T-cell (primary cell): Measurements from ENCODE around the gene C10orf67. TPM values are rescaled to one million over a fixed set of nuclear protein-coding genes. Genes with fewer than 3 reads are reported as not detected.

Source experiments
- ATAC-seq, 4 experiments: fragments of 200-7000 bp in 3 of 4; fragments of 150-1000 bp in 1 of 4; cut with Tn5 transposase; replicated peaks in 1 of 4; 1 replicate in 3 of 4; 2 replicates in 1 of 4; pipeline ENCODE4 v1.10.0; 2021; ENCODE audit warnings: moderate library complexity in 3 of 4, mild to moderate bottlenecking in 2 of 4, moderate number of reproducible peaks in 1 of 4
- CTCF ChIA-PET, 2 donors: fragments of 300-600 bp; sonication (Branson Sonifier 250); formaldehyde crosslinking; loops; one replicate each; lab custom pipeline; 2022; ENCODE audit warnings: antibody characterized with exemption in 2 of 2; lab: Charles Lee
- POLR2A ChIA-PET, 2 donors: fragments of 300-600 bp; sonication (Branson Sonifier 250); formaldehyde crosslinking; loops; one replicate each; lab custom pipeline; 2022; ENCODE audit warnings: antibody characterized with exemption in 2 of 2; lab: Charles Lee
- DNase-seq, 35 experiments: peaks; one replicate each; pipeline versions ENCODE4 v3.0.0 to v3.0.0-alpha.2; 2013 to 2023
- H3K27ac ChIP-seq: one replicate; pipeline ENCODE4 v1.5.1; 2013; ENCODE audit warnings: low read length
- H3K27me3 ChIP-seq, 2 experiments: replicated peaks in 1 of 2; 1 replicate in 1 of 2; 2 replicates in 1 of 2; pipeline versions ENCODE4 v1.6.1 to v1.7.0; 2013; ENCODE audit warnings: low read length in 1 of 2, mixed read lengths in 1 of 2; ENCODE audit not compliant: control insufficient read depth in 2 of 2, insufficient read depth in 2 of 2; ENCODE audit errors: extremely low read depth in 1 of 2
- H3K36me3 ChIP-seq, 2 donors: 1 replicate in 1 of 2; 2 replicates in 1 of 2; pipeline versions ENCODE4 v1.6.1 to v1.7.0; 2013; ENCODE audit warnings: low read length in 1 of 2; ENCODE audit not compliant: control insufficient read depth in 2 of 2, insufficient read depth in 1 of 2; ENCODE audit errors: extremely low read depth in 1 of 2
- H3K4me1 ChIP-seq, 2 experiments: 1 replicate in 1 of 2; 2 replicates in 1 of 2; pipeline versions ENCODE4 v1.6.1 to v1.7.0; 2013; ENCODE audit warnings: low read length in 2 of 2, mixed read lengths in 1 of 2; ENCODE audit not compliant: insufficient read depth in 2 of 2, control insufficient read depth in 1 of 2; ENCODE audit errors: extremely low read depth in 1 of 2
- H3K4me3 ChIP-seq, 2 donors: 1 replicate in 1 of 2; 2 replicates in 1 of 2; pipeline versions ENCODE4 v1.5.1 to v1.7.0; 2013; ENCODE audit warnings: mild to moderate bottlenecking in 2 of 2, low read length in 1 of 2, moderate library complexity in 1 of 2; ENCODE audit not compliant: control insufficient read depth in 1 of 2; ENCODE audit errors: extremely low read depth in 1 of 2
- H3K9me3 ChIP-seq: 2 replicates; pipeline ENCODE4 v1.7.0; 2013
- H3K27ac Mint-ChIP-seq, 2 donors: one replicate each; pipeline ENCODE4 v1.8.0; 2020 to 2021; ENCODE audit warnings: mild to moderate bottlenecking in 2 of 2, mixed read lengths in 2 of 2
- H3K27me3 Mint-ChIP-seq, 2 donors: one replicate each; pipeline ENCODE4 v1.8.0; 2021 to 2022; ENCODE audit warnings: mixed read lengths in 2 of 2
- H3K36me3 Mint-ChIP-seq: one replicate; pipeline ENCODE4 v1.8.0; 2021; ENCODE audit warnings: mixed read lengths
- H3K4me1 Mint-ChIP-seq, 3 donors: one replicate each; pipeline ENCODE4 v1.8.0; 2020 to 2022; ENCODE audit warnings: mixed read lengths in 3 of 3, mild to moderate bottlenecking in 1 of 3
- H3K4me3 Mint-ChIP-seq, 3 donors: one replicate each; pipeline ENCODE4 v1.8.0; 2020 to 2022; ENCODE audit warnings: mild to moderate bottlenecking in 3 of 3, mixed read lengths in 3 of 3, moderate library complexity in 3 of 3
- H3K9me3 Mint-ChIP-seq, 3 donors: one replicate each; pipeline ENCODE4 v1.8.0; 2020 to 2022; ENCODE audit warnings: mixed read lengths in 3 of 3
- WGBS: methylation state at CpG from one replicate; pipeline ENCODE4 v1.1.5; 2013; ENCODE audit warnings: missing lambda C conversion rate; ENCODE audit not compliant: insufficient coverage; 5-methylcytosine and 5-hydroxymethylcytosine counted together
- total RNA-seq, 35 experiments: library from RNA in 6 of 35; stranded (reverse) in 6 of 35; fragments of 120-200 nt in 1 of 35; gene quantifications; one replicate each; pipeline versions ENCODE4 v1.2.1 to v1.2.4 and lab custom pipeline; 2013 to 2026

The C10orf67 gene
- total RNA-seq, 5 donors from 2014 or later (not counting 1 experiment from before 2014, with no cell fraction given), result 0.13 TPM; not detected in 4

DNA sequence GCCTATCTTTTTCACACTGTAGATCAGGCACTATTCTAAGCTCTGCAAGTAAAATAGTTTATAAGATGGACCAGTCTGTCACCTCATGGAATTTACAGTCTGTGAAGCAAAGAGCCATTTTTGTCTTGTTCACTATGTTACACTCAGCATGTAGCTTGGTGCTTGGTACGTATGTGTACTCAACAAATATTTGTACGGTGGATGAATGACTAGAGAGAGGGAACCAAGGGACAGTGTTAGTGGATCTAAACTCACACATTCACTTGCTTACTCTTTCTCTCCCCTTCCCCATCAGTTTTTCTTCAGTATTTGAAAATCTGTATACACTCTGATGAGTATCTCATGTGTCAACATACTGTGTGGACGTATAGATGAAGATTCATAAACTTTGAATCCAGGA, 106.6 kb downstream of the C10orf67 start:
- Mint-ChIP-seq H3K4me3 (no peak overlapping the region), H3K27me3 (peaks cover 3 to 25% of the 10 kb centered on the region in 2 donors), H3K4me1 (no peaks in the 10 kb centered on the region), H3K9me3 (peaks cover 7 to 21% (median 13%) of the 10 kb centered on the region in 3 donors), H3K27ac (no peak overlapping the region), H3K36me3 (no peaks in the 10 kb centered on the region)
- H3K4me1 ChIP-seq, result no peaks in the 10 kb centered on the region
- POLR2A ChIA-PET, result no interaction called here
- WGBS, result 83% methylated on average over 1 of the region's 3 CpGs
- H3K27ac ChIP-seq, result no peak overlapping the region
- no peaks in the 10 kb centered on the region for H3K9me3 ChIP-seq
- H3K4me3 ChIP-seq, result no peak overlapping the region
- H3K36me3 ChIP-seq, result no peaks in the 10 kb centered on the region
- CTCF ChIA-PET, result no interaction called here
- ATAC-seq (no peak), DNase-seq (no peak)
- no peaks in the 10 kb centered on the region for H3K27me3 ChIP-seq

DNA sequence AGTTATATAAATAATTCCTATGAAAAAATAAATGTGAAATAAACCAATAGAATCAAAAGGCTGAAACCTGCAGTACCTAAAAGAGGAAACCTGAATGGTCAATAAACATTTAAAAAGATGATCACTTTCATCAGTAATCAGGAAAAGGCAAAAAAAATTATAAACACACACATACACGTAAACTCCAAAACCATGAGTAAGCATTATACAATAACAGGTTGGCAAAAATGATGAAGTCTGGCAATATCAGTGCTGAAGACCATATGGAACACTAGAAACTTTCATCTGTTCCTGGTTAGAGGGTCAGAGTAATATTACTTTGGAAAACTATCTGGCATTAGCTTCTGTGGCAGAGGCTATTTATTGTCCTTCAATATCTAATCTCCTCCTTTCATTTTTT, 114.0 kb downstream of the C10orf67 start:
- Mint-ChIP-seq H3K4me3 (no peak overlapping the region), H3K27me3 (peaks cover 13 to 29% of the 10 kb centered on the region in 2 donors), H3K36me3 (no peaks in the 10 kb centered on the region), H3K27ac (no peak overlapping the region), H3K9me3 (peaks cover 0 to 9% (median 4%) of the 10 kb centered on the region in 3 donors), H3K4me1 (no peaks in the 10 kb centered on the region)
- ChIA-PET CTCF (no interaction called here), POLR2A (no interaction called here)
- Histone ChIP-seq H3K27me3 (no peaks in the 10 kb centered on the region), H3K4me1 (no peaks in the 10 kb centered on the region), H3K36me3 (no peaks in the 10 kb centered on the region), H3K4me3 (no peak overlapping the region), H3K9me3 (no peaks in the 10 kb centered on the region), H3K27ac (no peak overlapping the region)
- WGBS, result no CpG with 5 or more reads among the region's 1 CpG
- ATAC-seq, result no peak
- DNase-seq, result no peak

DNA sequence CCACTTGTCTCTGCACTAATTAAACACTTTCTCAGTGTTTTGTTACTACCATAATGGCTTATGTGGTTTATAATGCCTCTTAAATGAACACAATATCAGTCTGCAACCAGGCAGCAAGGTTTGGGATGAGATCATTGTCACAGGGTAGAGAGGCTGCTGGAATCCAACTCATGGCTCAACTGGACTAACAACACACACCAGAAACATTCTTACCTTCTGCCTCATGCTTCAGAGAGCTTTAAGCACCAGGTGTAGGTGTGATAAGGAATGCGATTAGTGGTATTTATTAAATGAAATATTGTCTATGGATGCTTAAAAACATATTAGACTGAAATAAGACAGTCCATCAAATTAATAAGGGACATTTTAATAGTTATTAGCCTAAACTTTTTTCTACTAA, 127.1 kb downstream of the C10orf67 start:
- Mint-ChIP-seq H3K9me3 (no peaks in the 10 kb centered on the region), H3K27me3 (peaks cover 11 to 26% of the 10 kb centered on the region in 2 donors), H3K4me1 (no peaks in the 10 kb centered on the region), H3K4me3 (no peak overlapping the region), H3K36me3 (no peaks in the 10 kb centered on the region), H3K27ac (no peak overlapping the region)
- peaks cover 4 to 5% of the 10 kb centered on the region in 2 experiments for H3K27me3 ChIP-seq
- H3K27ac ChIP-seq, result no peak overlapping the region
- no peak overlapping the region for H3K4me3 ChIP-seq
- ATAC-seq (no peak), DNase-seq (no peak)
- H3K4me1 ChIP-seq, result no peaks in the 10 kb centered on the region
- WGBS, result no CpG with 5 or more reads among the region's 1 CpG
- no peaks in the 10 kb centered on the region for H3K36me3 ChIP-seq
- ChIA-PET POLR2A (no interaction called here), CTCF (no interaction called here)
- H3K9me3 ChIP-seq, result no peaks in the 10 kb centered on the region

DNA sequence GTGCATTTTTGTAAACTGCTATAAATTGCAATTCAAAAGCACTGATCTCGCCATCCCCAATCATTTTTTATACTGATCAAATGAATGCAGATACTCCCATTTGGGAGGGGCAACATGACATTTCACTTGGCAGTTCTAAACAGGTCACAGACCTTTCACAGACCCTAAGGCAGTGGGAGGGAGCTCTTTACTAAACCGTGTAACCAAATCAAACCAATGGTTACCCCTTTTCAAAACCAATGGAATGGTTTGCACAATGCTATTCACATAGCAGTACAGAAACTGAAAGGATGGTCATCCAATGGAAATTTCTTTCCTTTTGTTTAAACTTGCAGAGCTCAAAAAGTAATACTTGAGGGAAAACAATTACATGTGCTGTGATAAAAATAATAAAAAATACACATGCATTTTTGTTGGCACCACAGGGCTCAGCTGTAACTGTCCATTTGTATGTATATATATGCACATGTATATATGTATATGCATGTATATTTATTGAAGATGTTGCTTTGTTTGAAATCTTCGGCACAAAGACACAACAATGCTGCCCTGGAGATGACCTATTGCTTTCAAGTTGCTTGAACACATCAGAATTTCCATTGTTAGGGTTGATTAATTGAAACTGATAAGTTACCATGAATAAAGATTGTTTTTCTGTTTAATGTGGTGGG, 138.5 kb downstream of the C10orf67 start:
- peaks cover 18 to 23% of the 10 kb centered on the region in 2 experiments for H3K27me3 ChIP-seq

DNA sequence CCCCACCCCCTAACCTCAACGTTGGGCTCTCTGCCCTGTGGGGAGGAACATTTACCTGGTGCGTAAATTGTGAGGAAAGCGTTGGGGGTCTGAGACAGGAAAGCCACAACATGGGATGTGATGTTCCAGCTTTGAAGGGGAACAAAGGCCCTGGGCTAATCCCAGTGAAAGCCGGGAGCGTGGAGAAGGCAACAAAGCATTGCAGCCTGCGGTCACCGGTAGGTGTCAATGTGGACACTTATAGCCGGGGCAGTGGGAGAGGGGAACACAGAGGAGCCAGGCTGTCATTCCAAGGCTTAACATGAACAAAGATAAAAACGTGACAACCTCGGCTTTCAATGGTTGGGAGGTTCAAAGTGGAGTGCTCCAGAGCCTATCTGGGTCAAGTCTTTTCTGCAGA, 139.8 kb downstream of the C10orf67 start:
- Histone ChIP-seq H3K4me1 (peaks cover 0 to 2% of the 10 kb centered on the region in 2 experiments), H3K9me3 (no peaks in the 10 kb centered on the region), H3K4me3 (no peak overlapping the region), H3K36me3 (no peaks in the 10 kb centered on the region), H3K27ac (no peak overlapping the region), H3K27me3 (peaks cover 24 to 31% of the 10 kb centered on the region in 2 experiments)
- WGBS, result 0% methylated on average over 7 of the region's 10 CpGs
- Mint-ChIP-seq H3K27me3 (peaks cover 55 to 63% of the 10 kb centered on the region in 2 donors), H3K36me3 (no peaks in the 10 kb centered on the region), H3K4me3 (no peak overlapping the region), H3K27ac (peak overlapping the region in 1 of 2 donors; percentile 6), H3K9me3 (no peaks in the 10 kb centered on the region), H3K4me1 (peaks cover 0 to 4% (median 4%) of the 10 kb centered on the region in 3 donors)
- ChIA-PET CTCF (no interaction called here), POLR2A (no interaction called here)
- ATAC-seq, result no peak
- no peak for DNase-seq

More for the DNA sequence above, 138.5 kb downstream of the C10orf67 start:
- H3K36me3 Mint-ChIP-seq, result no peaks in the 10 kb centered on the region
- H3K27me3 Mint-ChIP-seq, result peaks cover 50 to 57% of the 10 kb centered on the region in 2 donors
- no peak overlapping the region for H3K4me3 Mint-ChIP-seq
- DNase-seq (no peak), ATAC-seq (no peak)
- no peaks in the 10 kb centered on the region for H3K9me3 Mint-ChIP-seq
- ChIA-PET CTCF (interaction anchor here in 1 of 2 donors (0.6 kb wide), 1 partner anchor 1255 kb away, joined by 3 read pairs; no protein-coding TSS in a partner anchor), POLR2A (interaction anchor here in 1 of 2 donors (0.6 kb wide), 1 partner anchor 11 kb away, joined by 5 read pairs; no protein-coding TSS in a partner anchor)
- no peak overlapping the region for H3K27ac Mint-ChIP-seq
- Histone ChIP-seq H3K9me3 (no peaks in the 10 kb centered on the region), H3K4me1 (no peaks in the 10 kb centered on the region), H3K27ac (no peak overlapping the region), H3K36me3 (no peaks in the 10 kb centered on the region), H3K4me3 (no peak overlapping the region)
- H3K4me1 Mint-ChIP-seq, result no peaks in the 10 kb centered on the region
- WGBS, result 36% methylated on average over 2 of the region's 3 CpGs

DNA sequence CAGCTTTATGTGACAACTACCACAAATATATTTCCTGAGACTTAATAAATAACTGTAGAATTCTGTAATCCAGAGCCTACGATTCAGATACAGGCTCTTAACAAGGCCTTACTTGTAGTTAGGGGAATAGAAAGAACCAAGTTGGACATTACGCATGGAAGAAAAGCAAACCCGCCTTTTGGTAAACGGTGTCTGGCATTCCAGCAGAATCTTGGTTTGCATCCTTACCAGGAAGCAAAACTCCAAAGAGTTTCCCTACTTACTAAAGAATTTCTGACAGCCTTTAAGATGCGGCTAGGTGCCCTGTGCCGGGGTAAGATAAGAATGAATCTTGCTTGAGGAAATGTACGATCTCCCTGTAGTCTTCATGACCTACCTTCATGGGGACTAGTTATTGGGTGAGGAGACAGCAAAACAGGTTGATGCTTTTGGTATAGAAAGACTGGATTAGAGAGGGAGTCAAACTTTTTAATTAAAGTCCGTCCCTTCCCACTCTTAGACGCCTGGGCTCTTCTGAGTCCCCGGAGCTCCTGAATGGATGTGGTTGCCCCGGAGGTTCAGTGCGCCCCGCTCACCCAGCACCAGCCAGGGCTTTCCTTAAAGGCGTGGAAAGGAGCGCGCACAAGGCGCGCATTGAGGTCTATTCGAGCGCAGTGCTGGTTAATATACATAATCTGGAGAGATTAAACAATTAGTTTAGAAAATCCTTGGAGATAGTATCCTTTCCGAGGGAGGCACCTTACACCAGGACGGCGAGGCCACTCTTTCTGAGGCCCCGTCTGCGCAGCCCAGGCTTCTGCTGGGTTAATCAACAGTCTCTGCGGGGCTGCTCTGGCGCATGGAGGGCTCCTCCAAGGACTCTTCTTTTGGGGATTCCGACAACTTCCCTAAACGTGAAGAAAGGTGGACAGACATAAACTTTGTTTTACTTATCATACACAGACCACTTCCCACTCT, 140.9 kb downstream of the C10orf67 start:
- ChIA-PET CTCF (interaction anchor here in 1 of 2 donors (0.6 kb wide), 1 partner anchor 81 kb away, joined by 4 read pairs; no protein-coding TSS in a partner anchor), POLR2A (no interaction called here)
- Histone ChIP-seq H3K9me3 (no peaks in the 10 kb centered on the region), H3K27me3 (peaks cover 24 to 43% of the 10 kb centered on the region in 2 experiments), H3K4me1 (peaks cover 0 to 9% of the 10 kb centered on the region in 2 experiments), H3K27ac (no peak overlapping the region), H3K36me3 (no peaks in the 10 kb centered on the region), H3K4me3 (no peak overlapping the region)
- no peaks in the 10 kb centered on the region for H3K9me3 Mint-ChIP-seq
- H3K4me3 Mint-ChIP-seq, result no peak overlapping the region
- H3K27ac Mint-ChIP-seq, result no peak overlapping the region
- no peak for ATAC-seq
- DNase-seq, result no peak
- WGBS, result 8% methylated on average over 5 of the region's 29 CpGs
- peaks cover 51 to 55% of the 10 kb centered on the region in 2 donors for H3K27me3 Mint-ChIP-seq
- H3K4me1 Mint-ChIP-seq, result peaks cover 0 to 6% (median 5%) of the 10 kb centered on the region in 3 donors
- no peaks in the 10 kb centered on the region for H3K36me3 Mint-ChIP-seq
